ENCODE measurements around the gene HIVEP2.

The HIVEP2 gene

GRCh38 chr6:142946181-142946923, 1.4 kb upstream of the HIVEP2 start:
- peak; percentile 99 for DNase-seq (ENCODE audit: low spot score)

DNA sequence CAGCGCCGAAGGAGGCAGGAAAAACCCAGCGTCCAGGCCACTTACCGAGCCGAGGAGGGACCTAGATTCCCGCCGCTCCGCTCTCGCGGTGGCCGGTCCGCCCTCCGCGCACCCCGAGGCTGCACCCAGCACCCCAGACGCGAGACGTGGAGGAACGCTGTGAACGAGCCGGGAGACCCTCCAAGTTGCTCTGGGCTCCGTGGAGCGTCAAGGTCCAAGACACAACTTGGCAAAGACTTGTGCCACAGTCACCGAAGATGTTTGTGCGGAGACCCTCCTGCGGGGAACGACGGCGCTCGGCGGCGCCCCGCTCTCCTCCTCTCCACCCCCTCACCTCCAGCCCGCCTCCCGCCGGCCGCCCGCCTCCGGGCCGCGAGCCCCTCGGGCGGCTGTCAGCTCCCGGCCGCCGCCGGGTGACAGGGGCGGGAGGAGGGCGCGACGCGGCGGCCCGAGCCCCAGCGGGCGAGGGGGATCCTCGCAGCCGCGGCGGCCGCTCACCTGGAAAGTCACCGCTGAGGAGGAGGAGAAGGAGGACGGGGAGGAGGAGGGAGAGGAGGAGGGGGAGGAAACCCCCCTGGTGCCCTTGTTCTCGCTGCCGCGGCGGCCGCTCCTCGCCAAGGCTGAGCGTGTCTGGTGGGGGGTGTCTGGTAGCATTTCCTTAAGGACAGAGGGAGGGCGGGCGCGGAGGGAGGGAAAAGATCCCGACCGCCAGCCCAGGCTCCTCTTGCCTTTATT, 637 bp upstream of the HIVEP2 start:
- peak; percentile 60 for DNase-seq (ENCODE audit: low spot score)

DNA sequence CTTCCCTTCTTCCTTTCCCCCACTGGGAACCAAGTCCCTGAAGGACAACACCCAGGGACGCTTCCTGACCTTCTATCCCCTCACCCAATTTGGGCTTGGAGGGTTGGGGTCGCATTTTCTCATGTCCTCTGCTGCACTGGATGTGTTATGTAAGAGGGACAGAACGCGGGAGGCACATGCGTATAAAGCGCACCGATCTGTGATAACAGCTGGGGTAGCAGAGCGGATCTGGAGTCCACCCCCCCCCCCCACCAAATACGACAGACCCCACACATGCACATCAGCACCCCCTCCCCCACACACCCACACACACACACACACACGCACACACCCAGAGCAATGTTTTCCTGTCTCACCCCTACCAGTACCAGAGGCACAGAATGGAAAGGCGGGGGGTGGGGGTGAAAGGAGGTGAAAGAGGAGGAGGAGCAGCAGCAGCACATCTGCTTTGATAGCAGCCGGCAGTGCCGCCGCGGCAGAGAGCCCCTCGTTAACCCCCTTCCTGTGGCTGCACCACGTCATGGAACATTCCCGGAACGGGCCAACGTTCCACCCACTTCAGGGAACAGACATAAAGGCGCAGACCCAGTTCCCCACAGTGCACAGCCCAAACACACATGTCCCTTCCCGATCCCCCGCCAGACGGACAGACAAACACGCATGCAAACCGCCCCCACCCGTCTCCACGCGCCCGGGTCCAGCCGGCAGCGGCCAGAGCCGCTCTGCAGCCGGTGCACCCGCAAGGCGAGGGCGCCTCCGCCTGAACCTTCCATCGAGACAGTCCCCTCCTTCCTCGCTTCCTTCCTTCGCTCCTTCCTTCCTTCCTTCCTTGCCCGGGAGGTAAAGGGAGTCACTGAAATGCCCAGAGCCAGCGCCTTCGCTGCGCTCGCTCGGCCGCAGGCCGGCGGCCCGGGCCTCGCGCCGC, 590 bp downstream of the HIVEP2 start:
- peak; percentile 77 for DNase-seq (ENCODE audit: low spot score)

DNA sequence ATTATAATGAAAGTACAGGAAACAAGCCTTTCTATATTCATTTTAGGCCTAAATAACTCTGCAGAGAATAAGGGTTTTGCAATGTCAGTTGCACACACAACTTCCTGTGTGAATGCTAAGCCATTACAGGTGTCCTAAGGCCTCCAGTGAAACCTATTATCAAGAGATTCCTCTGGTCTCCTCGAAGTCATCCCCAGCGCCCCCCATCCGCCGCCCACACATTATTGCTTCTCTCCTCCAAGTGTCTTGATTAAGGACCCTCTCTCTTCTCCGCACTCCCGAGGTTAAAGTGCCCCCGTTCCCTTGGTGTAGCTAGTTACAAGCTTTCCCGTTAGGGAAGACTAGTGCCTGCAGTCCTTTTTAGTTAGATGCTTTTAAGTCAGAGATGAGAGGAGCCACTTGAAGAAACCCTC, 1.3 kb downstream of the HIVEP2 start:
- DNase-seq (ENCODE audit: low spot score) = no peak

- no peak for DNase-seq (ENCODE audit: low spot score)
Observed at GRCh38 chr6:142942805-142943227, 2.2 kb downstream of the HIVEP2 start.

DNA sequence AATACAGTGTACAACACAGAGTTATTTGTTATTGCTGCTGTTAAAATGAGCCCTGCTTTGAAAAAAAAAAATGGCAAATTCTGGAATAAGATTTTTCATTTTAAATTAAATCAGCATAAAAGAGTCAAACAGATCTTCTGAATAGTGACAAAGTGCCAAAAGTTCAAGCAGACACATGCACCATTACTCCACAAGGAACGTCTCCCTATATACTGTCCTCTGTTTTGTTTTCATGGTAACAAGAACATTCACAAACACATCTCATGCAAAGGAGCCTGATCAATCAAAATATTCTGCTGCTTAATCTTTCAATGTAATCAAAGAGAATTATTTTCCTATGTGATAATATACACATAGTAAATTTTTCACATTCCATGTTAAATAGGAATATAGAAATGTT, 2.7 kb downstream of the HIVEP2 start:
- no peak for DNase-seq (ENCODE audit: low spot score)

DNA sequence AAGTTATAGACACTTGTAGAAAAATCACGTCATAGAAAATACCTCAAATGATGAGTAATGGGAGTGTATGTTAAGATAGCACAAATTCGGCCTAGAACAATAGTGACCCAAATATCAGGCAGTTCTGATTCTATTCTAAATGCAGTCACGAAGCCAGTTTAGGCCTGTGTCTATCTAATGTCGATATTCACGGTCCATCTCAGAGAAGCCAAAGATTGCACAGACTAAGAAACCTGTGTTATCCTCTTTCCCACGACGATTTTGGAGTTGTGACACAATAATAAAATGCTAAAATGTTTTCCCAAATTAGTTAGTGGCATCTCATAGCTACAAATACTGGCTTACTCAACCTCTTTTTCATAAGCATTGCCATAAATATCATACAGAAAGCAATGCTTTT, 4.0 kb downstream of the HIVEP2 start:
- no peak for DNase-seq (ENCODE audit: low spot score)

DNA sequence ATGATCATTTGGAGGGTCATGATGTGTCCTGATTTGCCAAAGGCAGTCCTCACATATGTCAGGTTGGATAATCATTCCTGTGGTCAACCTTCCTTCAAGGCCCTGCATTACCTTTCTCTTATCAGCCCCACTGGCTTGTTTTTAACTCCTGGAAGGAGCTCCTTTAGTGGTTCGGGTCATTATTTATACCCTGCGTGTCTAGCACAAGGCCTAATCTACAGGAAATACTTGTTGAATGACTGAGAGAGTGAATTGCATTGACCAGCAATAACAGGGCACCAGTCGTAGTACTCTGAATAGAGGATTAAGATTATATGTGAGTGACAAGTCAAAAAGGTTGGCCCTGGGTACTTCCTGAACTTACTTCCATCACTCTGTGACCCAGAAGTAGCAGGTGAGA, 4.5 kb downstream of the HIVEP2 start:
- no peak for DNase-seq (ENCODE audit: low spot score)

- DNase-seq (ENCODE audit: low spot score) = no peak
Observed at GRCh38 chr6:142938510-142938909, 6.5 kb downstream of the HIVEP2 start.

DNA sequence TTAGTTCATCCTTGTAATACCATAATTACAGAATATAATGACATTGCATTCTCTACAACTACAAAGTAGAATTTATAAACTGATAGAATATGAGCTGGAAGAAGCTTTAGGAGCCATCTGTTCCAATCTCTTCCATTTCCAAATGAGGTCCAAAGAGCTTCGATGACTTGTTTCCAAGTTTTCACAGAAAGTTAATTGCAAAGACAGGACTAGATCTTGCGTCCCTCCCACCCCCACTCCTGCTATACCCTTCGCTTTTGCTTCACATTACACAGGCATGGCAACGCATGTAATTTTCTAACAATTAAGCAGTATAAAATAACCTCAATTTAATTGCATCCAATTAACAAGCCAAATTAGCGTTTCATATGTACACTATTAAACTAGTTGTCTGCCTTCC, 7.0 kb downstream of the HIVEP2 start:
- DNase-seq (ENCODE audit: low spot score) = no peak

DNA sequence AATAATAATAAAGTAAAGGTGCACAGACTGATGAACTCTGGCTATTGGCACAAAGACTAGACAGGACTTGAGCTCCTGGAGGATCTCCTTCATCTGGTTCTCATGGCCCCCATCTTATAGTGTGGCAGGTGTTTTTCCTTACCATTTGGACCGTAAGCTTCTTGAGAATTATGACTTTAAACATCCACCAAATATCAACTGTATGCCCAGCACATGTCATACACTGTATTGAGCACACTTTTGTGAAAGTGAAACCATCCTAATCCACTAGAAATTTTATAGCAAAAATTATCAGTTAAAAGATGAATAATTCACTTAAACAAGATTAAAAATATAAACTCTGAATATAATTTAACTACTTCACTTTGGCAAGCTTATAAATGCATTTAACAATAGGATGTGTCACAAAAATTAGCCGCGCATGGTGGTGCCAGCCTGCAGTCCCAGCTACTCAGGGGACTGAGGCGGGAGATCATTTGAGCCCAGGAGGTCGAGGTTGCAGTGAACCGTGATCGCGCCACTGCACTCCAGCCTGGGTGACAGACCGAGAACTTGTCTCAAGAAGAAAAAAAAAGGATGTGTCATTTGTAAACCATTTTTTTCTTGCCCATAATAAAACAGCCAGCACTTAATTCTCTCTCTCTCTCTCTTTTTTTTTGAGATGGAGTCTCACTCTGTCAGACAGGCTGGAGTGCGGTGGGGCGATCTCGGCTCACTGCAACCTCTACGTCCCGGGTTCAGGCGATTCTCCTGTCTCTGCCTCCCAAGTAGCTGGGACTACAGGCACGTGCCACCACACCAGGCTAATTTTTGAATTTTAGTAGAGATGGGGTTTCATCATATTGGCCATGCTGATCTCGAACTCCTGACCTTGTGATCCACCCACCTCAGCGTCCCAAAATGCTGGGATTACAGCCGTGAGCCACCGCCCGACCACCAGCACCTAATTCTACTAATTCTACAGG, 9.1 kb downstream of the HIVEP2 start:
- no peak for DNase-seq (ENCODE audit: low spot score)

- no peak for DNase-seq (ENCODE audit: low spot score)
Observed at GRCh38 chr6:142934599-142934998, 10.4 kb downstream of the HIVEP2 start.

- no peak for DNase-seq (ENCODE audit: low spot score)
Observed at GRCh38 chr6:142934106-142934505, 10.9 kb downstream of the HIVEP2 start.

DNA sequence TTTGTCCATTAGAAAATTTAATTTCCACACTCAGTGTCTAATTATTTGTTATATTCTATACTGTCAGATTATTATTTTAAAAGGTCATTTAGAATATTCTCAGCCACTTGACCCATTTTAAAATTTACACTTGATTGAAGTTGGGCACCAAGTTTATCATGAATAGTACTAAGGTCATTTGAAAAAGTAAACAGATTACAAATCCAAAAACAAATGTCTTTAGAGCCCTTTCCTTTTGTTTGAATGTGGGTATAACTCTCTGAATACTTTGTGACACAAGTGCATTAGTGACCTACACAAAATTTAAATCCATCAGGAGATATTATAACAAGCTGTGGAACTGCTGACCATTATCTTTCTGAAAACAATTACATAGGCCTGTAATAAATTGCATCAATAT, 11.3 kb downstream of the HIVEP2 start:
- DNase-seq (ENCODE audit: low spot score) = no peak

DNA sequence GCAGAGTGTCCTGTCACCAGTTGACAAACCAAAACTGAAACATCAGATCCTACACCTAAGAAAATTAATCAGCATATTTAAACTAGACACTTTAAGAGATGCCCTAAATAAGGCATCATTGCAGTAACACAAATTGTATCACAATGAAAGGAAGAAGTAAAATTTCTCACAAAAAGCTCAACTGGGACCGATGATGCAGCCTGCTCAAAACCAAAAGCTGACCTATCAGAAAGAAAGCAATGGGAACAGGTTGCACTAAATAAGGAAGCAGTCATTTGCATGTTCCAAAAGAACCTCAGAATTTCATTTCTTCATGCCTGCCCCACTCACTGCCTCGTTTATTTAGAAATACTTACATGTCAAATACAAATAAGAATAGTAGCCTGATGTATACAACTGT, 12.1 kb downstream of the HIVEP2 start:
- no peak for DNase-seq (ENCODE audit: low spot score)

DNA sequence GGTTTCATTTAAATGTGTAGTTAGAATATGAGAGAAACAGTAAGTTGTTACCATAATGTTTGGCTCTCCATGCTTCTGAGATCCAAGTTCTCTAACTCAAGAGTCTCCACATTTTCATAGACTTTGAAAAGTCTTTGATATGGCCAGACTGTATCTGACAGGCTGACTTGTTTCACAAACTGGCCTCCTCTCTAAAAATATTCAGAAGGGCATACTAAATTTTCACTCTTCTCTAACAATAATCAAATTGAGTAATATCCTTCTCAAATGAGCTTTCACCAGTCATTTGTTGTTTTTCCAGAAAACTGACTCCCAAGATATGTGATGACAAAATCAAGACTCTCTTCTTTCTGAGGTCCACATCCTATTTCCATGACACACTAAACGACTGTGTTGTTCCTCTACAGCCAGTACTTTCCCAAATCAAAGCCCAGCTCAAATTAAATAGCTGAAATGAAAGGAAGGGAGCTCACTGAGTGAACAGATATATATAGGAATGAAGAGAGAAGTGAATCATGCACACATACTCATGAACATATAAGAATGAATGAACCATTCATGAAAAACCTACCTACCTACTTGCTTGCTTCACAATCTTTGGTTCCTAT, 15.1 kb downstream of the HIVEP2 start:
- DNase-seq (ENCODE audit: low spot score) = no peak

DNA sequence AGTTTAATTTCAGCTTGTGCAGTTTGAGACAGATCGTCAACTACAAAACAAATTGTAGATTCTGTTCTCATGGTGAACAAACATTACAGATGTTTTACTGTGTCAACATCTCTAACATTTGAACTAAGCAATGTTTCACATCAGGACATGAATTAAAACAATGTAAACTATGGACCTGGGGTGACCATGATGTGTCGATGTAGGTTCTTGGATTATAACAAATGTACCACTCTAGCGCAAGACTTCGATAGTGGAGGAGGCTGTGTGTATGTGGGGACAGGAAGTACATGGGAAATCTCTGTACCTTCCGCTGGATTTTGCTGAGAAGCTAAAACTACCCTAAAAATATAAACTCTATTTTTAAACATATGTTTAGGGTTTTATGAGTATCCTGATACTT, 17.1 kb downstream of the HIVEP2 start:
- no peak for DNase-seq (ENCODE audit: low spot score)

DNA sequence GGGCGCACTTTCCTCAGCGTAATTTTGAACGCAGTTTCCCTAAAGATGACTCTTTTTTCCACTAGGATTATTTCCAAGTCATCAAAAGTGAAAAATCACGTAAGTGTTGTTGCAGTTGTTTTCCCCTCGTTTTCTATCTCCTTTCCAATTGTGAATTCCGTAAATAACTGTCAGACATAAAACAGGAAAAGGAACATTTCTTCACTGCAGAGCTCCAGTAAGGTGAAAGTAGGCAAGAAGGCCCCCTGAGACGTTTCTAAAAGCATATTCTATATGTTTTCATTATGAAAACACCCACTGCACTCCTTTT, 17.8 kb downstream of the HIVEP2 start:
- DNase-seq (ENCODE audit: low spot score) = no peak

GRCh38 chr6:142926494-142927270, 18.3 kb downstream of the HIVEP2 start:
- peak; percentile 91 for DNase-seq (ENCODE audit: low spot score)

- no peak for DNase-seq (ENCODE audit: low spot score)
Observed at GRCh38 chr6:142926177-142926493, 18.8 kb downstream of the HIVEP2 start.
